K562 (cell line): Measurements from ENCODE around the gene FIS1. TPM values are rescaled to one million over a fixed set of nuclear protein-coding genes. Genes with fewer than 3 reads are reported as not detected.
A peak's percentile ranks its signal among the peaks of the same experiment; 100 is the strongest.

Experiments used
- HNRNPL ChIP-seq: fragments of 200-400 bp; formaldehyde crosslinking; IDR thresholded peaks from 2 replicates; pipeline ENCODE4 v1.6.1; 2017; ENCODE audit warnings: low read depth, mild to moderate bottlenecking, low read length
- PHF8 ChIP-seq: fragments of 200-600 bp; sonication (generic); IDR thresholded peaks from 2 replicates; pipeline ENCODE4 v1.6.1; 2012; ENCODE audit warnings: mixed run types, mild to moderate bottlenecking, inconsistent platforms, low read length, moderate library complexity, borderline replicate concordance
- POLR2G ChIP-seq: fragments of 200-400 bp; formaldehyde crosslinking; IDR thresholded peaks from 2 replicates; pipeline ENCODE4 v1.6.1; 2017; ENCODE audit warnings: low read depth, mild to moderate bottlenecking, antibody characterized with exemption, low read length, moderate library complexity
- RBFOX2 ChIP-seq: fragments of 200-400 bp; formaldehyde crosslinking; IDR thresholded peaks from 2 replicates; pipeline ENCODE4 v1.6.1; 2017; ENCODE audit warnings: low read depth, mild to moderate bottlenecking, low read length, moderate library complexity
- polyA plus RNA-seq, 8 experiments: library from polyadenylated mRNA; depleted of rRNA in 4 of 8; stranded (reverse) in 5 of 8; unstranded in 3 of 8; fragments of >200 nt; fragmentation: Nextera tagmentation in 2 of 8; fragmentation: Illumina TruSeq in 1 of 8; extraction: Ambion mirVana in 2 of 8; extraction: Trizol in 1 of 8; gene quantifications; 2 replicates each; pipeline versions ENCODE4 v1.2.1 to v1.2.3, GENCODE V29; 2011 to 2014; ENCODE audit warnings: inconsistent platforms in 1 of 8, missing spikeins in 1 of 8
- total RNA-seq, 7 experiments: library from RNA; depleted of rRNA in 6 of 7; stranded (reverse); fragments of >200 nt in 6 of 7; fragmentation: Illumina TruSeq in 2 of 7; extraction: Trizol in 2 of 7; gene quantifications; 2 replicates each; pipeline versions ENCODE4 v1.2.1 to v1.2.3, GENCODE V29; 2011 to 2021; ENCODE audit warnings: low replicate concordance in 1 of 7
- TF ChIP-seq, protein P1 (sequence below): fragments of 450-650 bp; IDR thresholded peaks from 2 replicates; pipeline ENCODE4 v1.6.1; 2016; ENCODE audit warnings: mild to moderate bottlenecking, moderate library complexity
- TF ChIP-seq, protein P2 (sequence below): fragments of 450-650 bp; formaldehyde crosslinking; IDR thresholded peaks from 2 replicates; pipeline ENCODE4 v1.4.0; 2022; ENCODE audit warnings: missing genetic modification characterization
- TF ChIP-seq, protein P3 (sequence below): fragments of 450-650 bp; IDR thresholded peaks from 2 replicates; pipeline ENCODE4 v1.6.1; 2018; ENCODE audit warnings: mild to moderate bottlenecking, low read depth; ENCODE audit not compliant: partially characterized antibody
- TF ChIP-seq, protein P4 (sequence below): sonication (generic); formaldehyde crosslinking; IDR thresholded peaks from 2 replicates; pipeline ENCODE4 v1.8.1; 2023; ENCODE audit warnings: mild to moderate bottlenecking, missing genetic modification reagents

The FIS1 gene
- total and polyA plus RNA-seq, 9 of the 15 experiments (the other 6 are each of a cell fraction or from before 2014, with no cell fraction given), result 86.0 to 257 (median 144) TPM

DNA sequence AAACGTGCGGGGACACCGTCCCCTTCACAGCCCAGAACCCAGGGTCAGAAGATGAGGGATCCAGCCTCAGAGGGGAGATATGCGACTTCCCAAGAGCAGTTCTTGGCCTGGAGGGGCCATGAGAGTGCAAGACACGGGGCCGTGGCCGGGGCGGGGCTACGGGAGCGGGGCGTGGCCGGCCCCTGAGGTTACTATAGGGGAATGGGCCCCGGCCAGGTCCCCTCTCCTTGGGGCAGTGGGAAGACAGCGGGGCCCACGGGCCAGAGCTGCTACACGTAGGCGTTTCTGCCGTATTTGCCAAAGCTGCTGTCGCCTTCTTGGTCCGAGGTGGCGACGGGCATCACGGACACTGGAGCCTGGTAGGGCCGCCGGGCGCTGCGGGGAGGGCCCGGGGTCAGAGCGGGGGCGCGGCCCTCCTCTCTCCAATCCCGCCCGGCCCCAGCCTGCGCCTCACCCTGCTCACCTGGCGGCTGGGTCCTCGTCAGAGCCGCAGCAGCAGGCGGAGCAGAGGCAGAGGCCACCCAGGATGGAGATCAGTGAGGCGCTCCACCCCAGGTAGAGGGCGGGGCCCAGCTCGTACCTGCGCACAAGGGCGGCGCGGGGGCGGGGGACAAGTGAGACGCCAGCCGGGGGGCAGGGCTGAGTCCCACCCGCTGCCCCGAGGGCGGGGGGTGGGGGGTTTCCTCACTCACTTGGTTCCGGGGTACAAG is 12.6 kb downstream of the FIS1 start (continued):
- TF ChIP-seq, protein P1, sequence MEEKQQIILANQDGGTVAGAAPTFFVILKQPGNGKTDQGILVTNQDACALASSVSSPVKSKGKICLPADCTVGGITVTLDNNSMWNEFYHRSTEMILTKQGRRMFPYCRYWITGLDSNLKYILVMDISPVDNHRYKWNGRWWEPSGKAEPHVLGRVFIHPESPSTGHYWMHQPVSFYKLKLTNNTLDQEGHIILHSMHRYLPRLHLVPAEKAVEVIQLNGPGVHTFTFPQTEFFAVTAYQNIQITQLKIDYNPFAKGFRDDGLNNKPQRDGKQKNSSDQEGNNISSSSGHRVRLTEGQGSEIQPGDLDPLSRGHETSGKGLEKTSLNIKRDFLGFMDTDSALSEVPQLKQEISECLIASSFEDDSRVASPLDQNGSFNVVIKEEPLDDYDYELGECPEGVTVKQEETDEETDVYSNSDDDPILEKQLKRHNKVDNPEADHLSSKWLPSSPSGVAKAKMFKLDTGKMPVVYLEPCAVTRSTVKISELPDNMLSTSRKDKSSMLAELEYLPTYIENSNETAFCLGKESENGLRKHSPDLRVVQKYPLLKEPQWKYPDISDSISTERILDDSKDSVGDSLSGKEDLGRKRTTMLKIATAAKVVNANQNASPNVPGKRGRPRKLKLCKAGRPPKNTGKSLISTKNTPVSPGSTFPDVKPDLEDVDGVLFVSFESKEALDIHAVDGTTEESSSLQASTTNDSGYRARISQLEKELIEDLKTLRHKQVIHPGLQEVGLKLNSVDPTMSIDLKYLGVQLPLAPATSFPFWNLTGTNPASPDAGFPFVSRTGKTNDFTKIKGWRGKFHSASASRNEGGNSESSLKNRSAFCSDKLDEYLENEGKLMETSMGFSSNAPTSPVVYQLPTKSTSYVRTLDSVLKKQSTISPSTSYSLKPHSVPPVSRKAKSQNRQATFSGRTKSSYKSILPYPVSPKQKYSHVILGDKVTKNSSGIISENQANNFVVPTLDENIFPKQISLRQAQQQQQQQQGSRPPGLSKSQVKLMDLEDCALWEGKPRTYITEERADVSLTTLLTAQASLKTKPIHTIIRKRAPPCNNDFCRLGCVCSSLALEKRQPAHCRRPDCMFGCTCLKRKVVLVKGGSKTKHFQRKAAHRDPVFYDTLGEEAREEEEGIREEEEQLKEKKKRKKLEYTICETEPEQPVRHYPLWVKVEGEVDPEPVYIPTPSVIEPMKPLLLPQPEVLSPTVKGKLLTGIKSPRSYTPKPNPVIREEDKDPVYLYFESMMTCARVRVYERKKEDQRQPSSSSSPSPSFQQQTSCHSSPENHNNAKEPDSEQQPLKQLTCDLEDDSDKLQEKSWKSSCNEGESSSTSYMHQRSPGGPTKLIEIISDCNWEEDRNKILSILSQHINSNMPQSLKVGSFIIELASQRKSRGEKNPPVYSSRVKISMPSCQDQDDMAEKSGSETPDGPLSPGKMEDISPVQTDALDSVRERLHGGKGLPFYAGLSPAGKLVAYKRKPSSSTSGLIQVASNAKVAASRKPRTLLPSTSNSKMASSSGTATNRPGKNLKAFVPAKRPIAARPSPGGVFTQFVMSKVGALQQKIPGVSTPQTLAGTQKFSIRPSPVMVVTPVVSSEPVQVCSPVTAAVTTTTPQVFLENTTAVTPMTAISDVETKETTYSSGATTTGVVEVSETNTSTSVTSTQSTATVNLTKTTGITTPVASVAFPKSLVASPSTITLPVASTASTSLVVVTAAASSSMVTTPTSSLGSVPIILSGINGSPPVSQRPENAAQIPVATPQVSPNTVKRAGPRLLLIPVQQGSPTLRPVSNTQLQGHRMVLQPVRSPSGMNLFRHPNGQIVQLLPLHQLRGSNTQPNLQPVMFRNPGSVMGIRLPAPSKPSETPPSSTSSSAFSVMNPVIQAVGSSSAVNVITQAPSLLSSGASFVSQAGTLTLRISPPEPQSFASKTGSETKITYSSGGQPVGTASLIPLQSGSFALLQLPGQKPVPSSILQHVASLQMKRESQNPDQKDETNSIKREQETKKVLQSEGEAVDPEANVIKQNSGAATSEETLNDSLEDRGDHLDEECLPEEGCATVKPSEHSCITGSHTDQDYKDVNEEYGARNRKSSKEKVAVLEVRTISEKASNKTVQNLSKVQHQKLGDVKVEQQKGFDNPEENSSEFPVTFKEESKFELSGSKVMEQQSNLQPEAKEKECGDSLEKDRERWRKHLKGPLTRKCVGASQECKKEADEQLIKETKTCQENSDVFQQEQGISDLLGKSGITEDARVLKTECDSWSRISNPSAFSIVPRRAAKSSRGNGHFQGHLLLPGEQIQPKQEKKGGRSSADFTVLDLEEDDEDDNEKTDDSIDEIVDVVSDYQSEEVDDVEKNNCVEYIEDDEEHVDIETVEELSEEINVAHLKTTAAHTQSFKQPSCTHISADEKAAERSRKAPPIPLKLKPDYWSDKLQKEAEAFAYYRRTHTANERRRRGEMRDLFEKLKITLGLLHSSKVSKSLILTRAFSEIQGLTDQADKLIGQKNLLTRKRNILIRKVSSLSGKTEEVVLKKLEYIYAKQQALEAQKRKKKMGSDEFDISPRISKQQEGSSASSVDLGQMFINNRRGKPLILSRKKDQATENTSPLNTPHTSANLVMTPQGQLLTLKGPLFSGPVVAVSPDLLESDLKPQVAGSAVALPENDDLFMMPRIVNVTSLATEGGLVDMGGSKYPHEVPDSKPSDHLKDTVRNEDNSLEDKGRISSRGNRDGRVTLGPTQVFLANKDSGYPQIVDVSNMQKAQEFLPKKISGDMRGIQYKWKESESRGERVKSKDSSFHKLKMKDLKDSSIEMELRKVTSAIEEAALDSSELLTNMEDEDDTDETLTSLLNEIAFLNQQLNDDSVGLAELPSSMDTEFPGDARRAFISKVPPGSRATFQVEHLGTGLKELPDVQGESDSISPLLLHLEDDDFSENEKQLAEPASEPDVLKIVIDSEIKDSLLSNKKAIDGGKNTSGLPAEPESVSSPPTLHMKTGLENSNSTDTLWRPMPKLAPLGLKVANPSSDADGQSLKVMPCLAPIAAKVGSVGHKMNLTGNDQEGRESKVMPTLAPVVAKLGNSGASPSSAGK, result no peak
- TF ChIP-seq, protein P2, sequence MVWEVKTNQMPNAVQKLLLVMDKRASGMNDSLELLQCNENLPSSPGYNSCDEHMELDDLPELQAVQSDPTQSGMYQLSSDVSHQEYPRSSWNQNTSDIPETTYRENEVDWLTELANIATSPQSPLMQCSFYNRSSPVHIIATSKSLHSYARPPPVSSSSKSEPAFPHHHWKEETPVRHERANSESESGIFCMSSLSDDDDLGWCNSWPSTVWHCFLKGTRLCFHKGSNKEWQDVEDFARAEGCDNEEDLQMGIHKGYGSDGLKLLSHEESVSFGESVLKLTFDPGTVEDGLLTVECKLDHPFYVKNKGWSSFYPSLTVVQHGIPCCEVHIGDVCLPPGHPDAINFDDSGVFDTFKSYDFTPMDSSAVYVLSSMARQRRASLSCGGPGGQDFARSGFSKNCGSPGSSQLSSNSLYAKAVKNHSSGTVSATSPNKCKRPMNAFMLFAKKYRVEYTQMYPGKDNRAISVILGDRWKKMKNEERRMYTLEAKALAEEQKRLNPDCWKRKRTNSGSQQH (CRISPR knock-in tag), result no peak
- TF ChIP-seq, protein P3, sequence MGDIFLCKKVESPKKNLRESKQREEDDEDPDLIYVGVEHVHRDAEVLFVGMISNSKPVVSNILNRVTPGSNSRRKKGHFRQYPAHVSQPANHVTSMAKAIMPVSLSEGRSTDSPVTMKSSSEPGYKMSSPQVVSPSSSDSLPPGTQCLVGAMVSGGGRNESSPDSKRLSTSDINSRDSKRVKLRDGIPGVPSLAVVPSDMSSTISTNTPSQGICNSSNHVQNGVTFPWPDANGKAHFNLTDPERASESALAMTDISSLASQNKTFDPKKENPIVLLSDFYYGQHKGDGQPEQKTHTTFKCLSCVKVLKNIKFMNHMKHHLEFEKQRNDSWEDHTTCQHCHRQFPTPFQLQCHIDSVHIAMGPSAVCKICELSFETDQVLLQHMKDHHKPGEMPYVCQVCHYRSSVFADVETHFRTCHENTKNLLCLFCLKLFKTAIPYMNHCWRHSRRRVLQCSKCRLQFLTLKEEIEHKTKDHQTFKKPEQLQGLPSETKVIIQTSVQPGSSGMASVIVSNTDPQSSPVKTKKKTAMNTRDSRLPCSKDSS, result no peak
- TF ChIP-seq RBFOX2 (peak; percentile 31; the same call in 1 of the 2 replicates), POLR2G (peak; percentile 66; the same call in 1 of the 2 replicates), HNRNPL (peak; percentile 36; the same call in 1 of the 2 replicates), PHF8 (no peak)
- TF ChIP-seq, protein P4, sequence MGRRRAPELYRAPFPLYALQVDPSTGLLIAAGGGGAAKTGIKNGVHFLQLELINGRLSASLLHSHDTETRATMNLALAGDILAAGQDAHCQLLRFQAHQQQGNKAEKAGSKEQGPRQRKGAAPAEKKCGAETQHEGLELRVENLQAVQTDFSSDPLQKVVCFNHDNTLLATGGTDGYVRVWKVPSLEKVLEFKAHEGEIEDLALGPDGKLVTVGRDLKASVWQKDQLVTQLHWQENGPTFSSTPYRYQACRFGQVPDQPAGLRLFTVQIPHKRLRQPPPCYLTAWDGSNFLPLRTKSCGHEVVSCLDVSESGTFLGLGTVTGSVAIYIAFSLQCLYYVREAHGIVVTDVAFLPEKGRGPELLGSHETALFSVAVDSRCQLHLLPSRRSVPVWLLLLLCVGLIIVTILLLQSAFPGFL (CRISPR knock-in tag), result no peak
